ENCODE measurements around the gene ABO.
"Not testable (repeated sequence)": the region's sequence is repeated elsewhere in the genome, so short reads cannot be mapped to it uniquely, and the experiment has no call there.

DNA sequence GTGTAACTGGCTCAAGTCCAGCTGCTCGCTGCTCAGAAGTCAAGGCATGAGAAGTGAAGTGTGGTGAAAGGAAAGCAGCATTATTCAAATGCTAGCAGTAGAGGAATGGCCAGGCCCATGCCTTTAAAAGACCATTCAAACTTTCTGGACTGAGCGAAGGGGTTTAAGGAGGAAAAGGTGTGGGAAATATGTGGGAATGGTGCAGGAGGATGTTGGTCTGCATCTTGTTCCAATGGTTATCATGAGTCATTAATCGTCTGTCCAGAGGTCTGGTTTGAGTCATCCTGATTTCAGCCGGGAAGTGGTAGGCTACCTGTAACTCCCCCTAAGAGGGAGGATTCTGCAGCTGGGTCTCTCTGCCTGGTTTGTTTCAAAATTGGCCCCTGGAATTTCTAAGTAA is 60.7 kb downstream of the ABO start:
- not testable (repeated sequence) for TF ChIP-seq TAF1, POU2F2 (IDR thresholded peaks at IDR 0.05; ENCODE audit: low read depth, low read length)
